ENCODE measurements around the gene TUSC2. TPM values are rescaled to one million over a fixed set of nuclear protein-coding genes. Genes with fewer than 3 reads are reported as not detected.
A peak's percentile ranks its signal among the peaks of the same experiment; 100 is the strongest.

TUSC2 gene
- total and polyA plus RNA-seq, 2 of the 8 experiments (the other 6 are each of a cell fraction or from before 2014, with no cell fraction given): 33.3 to 65.4 TPM

DNA sequence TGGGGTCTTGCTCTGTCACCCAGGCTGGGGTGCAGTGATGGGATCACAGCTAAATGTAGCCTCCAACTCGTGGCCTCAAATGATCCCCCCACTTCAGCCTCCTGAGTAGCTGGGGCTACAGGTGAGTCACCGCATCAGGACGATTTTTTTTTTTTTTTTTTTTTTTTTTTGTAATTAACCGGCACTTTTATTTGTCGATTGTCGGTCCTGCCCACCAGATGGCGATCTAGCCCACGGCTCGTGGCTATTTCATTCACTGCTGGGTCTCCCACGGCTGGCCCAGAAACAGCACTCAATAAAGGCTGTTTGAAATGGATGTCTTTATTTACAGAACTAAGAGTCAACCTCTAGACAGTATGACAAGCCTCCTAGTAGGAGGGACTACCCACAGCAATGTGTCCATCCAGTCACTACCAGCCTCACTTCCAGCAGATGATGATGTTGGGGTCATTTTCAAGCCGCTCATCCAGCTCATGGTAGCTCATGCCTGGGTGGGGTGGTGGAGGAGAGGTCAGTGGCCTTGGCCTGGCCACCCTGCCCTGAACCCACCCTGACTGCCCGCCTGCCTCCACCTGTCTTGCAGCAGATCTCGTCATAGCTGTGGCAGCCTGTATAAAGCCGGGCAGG is 19.3 kb upstream of the TUSC2 start (continued):
- TF ChIP-seq ATF3 (IDR thresholded peaks at IDR 0.05; ENCODE audit: insufficient read depth, low read depth, low read length) (0 out of 2 replicates have a peak, but pooled peaks have one; percentile 5), KDM1A (IDR thresholded peaks at IDR 0.05; ENCODE audit: borderline replicate concordance, low read length) (no peak), HDAC2 (IDR thresholded peaks at IDR 0.05; ENCODE audit: borderline replicate concordance in 1 of 2, low read depth in 2 of 2, low read length in 2 of 2) (no peak)
- TF ChIP-seq, protein P1, sequence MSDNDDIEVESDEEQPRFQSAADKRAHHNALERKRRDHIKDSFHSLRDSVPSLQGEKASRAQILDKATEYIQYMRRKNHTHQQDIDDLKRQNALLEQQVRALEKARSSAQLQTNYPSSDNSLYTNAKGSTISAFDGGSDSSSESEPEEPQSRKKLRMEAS (IDR thresholded peaks at IDR 0.05): 0 out of 2 replicates have a peak, but pooled peaks have one; percentile 15
- TF ChIP-seq, protein P2, sequence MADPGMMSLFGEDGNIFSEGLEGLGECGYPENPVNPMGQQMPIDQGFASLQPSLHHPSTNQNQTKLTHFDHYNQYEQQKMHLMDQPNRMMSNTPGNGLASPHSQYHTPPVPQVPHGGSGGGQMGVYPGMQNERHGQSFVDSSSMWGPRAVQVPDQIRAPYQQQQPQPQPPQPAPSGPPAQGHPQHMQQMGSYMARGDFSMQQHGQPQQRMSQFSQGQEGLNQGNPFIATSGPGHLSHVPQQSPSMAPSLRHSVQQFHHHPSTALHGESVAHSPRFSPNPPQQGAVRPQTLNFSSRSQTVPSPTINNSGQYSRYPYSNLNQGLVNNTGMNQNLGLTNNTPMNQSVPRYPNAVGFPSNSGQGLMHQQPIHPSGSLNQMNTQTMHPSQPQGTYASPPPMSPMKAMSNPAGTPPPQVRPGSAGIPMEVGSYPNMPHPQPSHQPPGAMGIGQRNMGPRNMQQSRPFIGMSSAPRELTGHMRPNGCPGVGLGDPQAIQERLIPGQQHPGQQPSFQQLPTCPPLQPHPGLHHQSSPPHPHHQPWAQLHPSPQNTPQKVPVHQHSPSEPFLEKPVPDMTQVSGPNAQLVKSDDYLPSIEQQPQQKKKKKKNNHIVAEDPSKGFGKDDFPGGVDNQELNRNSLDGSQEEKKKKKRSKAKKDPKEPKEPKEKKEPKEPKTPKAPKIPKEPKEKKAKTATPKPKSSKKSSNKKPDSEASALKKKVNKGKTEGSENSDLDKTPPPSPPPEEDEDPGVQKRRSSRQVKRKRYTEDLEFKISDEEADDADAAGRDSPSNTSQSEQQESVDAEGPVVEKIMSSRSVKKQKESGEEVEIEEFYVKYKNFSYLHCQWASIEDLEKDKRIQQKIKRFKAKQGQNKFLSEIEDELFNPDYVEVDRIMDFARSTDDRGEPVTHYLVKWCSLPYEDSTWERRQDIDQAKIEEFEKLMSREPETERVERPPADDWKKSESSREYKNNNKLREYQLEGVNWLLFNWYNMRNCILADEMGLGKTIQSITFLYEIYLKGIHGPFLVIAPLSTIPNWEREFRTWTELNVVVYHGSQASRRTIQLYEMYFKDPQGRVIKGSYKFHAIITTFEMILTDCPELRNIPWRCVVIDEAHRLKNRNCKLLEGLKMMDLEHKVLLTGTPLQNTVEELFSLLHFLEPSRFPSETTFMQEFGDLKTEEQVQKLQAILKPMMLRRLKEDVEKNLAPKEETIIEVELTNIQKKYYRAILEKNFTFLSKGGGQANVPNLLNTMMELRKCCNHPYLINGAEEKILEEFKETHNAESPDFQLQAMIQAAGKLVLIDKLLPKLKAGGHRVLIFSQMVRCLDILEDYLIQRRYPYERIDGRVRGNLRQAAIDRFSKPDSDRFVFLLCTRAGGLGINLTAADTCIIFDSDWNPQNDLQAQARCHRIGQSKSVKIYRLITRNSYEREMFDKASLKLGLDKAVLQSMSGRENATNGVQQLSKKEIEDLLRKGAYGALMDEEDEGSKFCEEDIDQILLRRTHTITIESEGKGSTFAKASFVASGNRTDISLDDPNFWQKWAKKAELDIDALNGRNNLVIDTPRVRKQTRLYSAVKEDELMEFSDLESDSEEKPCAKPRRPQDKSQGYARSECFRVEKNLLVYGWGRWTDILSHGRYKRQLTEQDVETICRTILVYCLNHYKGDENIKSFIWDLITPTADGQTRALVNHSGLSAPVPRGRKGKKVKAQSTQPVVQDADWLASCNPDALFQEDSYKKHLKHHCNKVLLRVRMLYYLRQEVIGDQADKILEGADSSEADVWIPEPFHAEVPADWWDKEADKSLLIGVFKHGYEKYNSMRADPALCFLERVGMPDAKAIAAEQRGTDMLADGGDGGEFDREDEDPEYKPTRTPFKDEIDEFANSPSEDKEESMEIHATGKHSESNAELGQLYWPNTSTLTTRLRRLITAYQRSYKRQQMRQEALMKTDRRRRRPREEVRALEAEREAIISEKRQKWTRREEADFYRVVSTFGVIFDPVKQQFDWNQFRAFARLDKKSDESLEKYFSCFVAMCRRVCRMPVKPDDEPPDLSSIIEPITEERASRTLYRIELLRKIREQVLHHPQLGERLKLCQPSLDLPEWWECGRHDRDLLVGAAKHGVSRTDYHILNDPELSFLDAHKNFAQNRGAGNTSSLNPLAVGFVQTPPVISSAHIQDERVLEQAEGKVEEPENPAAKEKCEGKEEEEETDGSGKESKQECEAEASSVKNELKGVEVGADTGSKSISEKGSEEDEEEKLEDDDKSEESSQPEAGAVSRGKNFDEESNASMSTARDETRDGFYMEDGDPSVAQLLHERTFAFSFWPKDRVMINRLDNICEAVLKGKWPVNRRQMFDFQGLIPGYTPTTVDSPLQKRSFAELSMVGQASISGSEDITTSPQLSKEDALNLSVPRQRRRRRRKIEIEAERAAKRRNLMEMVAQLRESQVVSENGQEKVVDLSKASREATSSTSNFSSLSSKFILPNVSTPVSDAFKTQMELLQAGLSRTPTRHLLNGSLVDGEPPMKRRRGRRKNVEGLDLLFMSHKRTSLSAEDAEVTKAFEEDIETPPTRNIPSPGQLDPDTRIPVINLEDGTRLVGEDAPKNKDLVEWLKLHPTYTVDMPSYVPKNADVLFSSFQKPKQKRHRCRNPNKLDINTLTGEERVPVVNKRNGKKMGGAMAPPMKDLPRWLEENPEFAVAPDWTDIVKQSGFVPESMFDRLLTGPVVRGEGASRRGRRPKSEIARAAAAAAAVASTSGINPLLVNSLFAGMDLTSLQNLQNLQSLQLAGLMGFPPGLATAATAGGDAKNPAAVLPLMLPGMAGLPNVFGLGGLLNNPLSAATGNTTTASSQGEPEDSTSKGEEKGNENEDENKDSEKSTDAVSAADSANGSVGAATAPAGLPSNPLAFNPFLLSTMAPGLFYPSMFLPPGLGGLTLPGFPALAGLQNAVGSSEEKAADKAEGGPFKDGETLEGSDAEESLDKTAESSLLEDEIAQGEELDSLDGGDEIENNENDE (IDR thresholded peaks at IDR 0.05; ENCODE audit: insufficient replicate concordance, low read length): no peak
